ENCODE results near the gene TADA1. TPM values are rescaled to one million over a fixed set of nuclear protein-coding genes. Genes with fewer than 3 reads are reported as not detected.

The TADA1 gene
- total and polyA plus RNA-seq, 2 experiments from 2014 or later, result 21.8 to 22.0 TPM

- no peak for TF ChIP-seq ZNF462 (CRISPR knock-in tag; IDR thresholded peaks at IDR 0.05)
- TF ChIP-seq ZNF331 (CRISPR knock-in tag; IDR thresholded peaks at IDR 0.05; ENCODE audit: low read depth), result no peak
- no peak for TF ChIP-seq ZNF114 (CRISPR knock-in tag; IDR thresholded peaks at IDR 0.05)
- TF ChIP-seq JUNB (IDR thresholded peaks at IDR 0.05; ENCODE audit: unreplicated experiment), result no peak
- no peak for TF ChIP-seq POLR2AphosphoS5 (IDR thresholded peaks at IDR 0.05; ENCODE audit: low read depth)
- TF ChIP-seq REST (IDR thresholded peaks at IDR 0.05; ENCODE audit: unreplicated experiment), result no peak
Observed at GRCh38 chr1:166905900-166906299, 29.8 kb upstream of the TADA1 start (continued).

- no peaks in the 10 kb centered on the region for H3K9me2 ChIP-seq (ENCODE audit: insufficient read depth)
- H3K4me1 Mint-ChIP-seq, result no peaks in the 10 kb centered on the region
- H3K4me2 ChIP-seq, result no peak overlapping the region
- no peaks in the 10 kb centered on the region for H4K20me1 ChIP-seq (replicated peaks; ENCODE audit: insufficient read depth)
- no peak overlapping the region for H3K4me3 ChIP-seq
- H3K36me3 ChIP-seq (ENCODE audit: insufficient read depth), result no peaks in the 10 kb centered on the region
- TF ChIP-seq JUNB (IDR thresholded peaks at IDR 0.05; ENCODE audit: unreplicated experiment), result no peak
- no peak for TF ChIP-seq EZH2phosphoT487 (IDR thresholded peaks at IDR 0.05; ENCODE audit: unreplicated experiment)
- no peaks in the 10 kb centered on the region for H3K27me3 ChIP-seq (ENCODE audit: insufficient read depth)
- no peak for ATAC-seq
- no peaks in the 10 kb centered on the region for H3K9me3 Mint-ChIP-seq
- no peaks in the 10 kb centered on the region for H3K79me2 ChIP-seq (replicated peaks; ENCODE audit: insufficient read depth)
- H3F3A ChIP-seq (replicated peaks; ENCODE audit: low read depth), result no peaks in the 10 kb centered on the region
- no peak for DNase-seq (ENCODE audit: low spot score)
- peaks cover 11% of the 10 kb centered on the region for H3K27me3 Mint-ChIP-seq (ENCODE audit: insufficient read depth, low read depth, poor library complexity)
- no peak overlapping the region for H3K27ac Mint-ChIP-seq
- no peak overlapping the region for H3K4me3 Mint-ChIP-seq
- H2AFZ ChIP-seq, result no peak overlapping the region
- H3K4me1 ChIP-seq (ENCODE audit: insufficient read depth), result peaks cover 5% of the 10 kb centered on the region; the same call in 1 of the 2 replicates
- no peak overlapping the region for H3K27ac ChIP-seq (ENCODE audit: low read depth)
- no peaks in the 10 kb centered on the region for H3K36me3 Mint-ChIP-seq (ENCODE audit: low read depth)
Observed at GRCh38 chr1:166905136-166905535, 29.1 kb upstream of the TADA1 start.
